Endothelial cell of umbilical vein (primary cell): ENCODE measurements around the gene SPAG5.

Experiments used
- EZH2 ChIP-seq: IDR thresholded peaks from 2 replicates; pipeline ENCODE4 v1.6.1; 2012; ENCODE audit warnings: borderline replicate concordance, low read depth, mild to moderate bottlenecking, moderate library complexity, low read length, inconsistent platforms; ENCODE audit not compliant: severe bottlenecking
- FOS ChIP-seq: IDR thresholded peaks from 2 replicates; pipeline ENCODE4 v1.6.1; 2011; ENCODE audit warnings: mild to moderate bottlenecking, low read length, moderate library complexity, borderline replicate concordance; ENCODE audit not compliant: insufficient read depth
- MYC ChIP-seq: IDR thresholded peaks from one replicate; pipeline ENCODE4 v1.6.1; 2011; ENCODE audit warnings: mild to moderate bottlenecking, low read depth, low read length
- POLR2A ChIP-seq: IDR thresholded peaks from 2 replicates; pipeline ENCODE4 v1.6.1; 2012; ENCODE audit warnings: low read depth, mild to moderate bottlenecking, control low read depth, low read length
- POLR2AphosphoS5 ChIP-seq: IDR thresholded peaks from 2 replicates; pipeline ENCODE4 v1.6.1; 2012; ENCODE audit warnings: low read depth, mild to moderate bottlenecking, control low read depth, low read length, moderate library complexity; ENCODE audit not compliant: insufficient read depth
- TF ChIP-seq, protein P1 (sequence below), 2 donors: IDR thresholded peaks; 1 replicate in 1 of 2; 2 replicates in 1 of 2; pipeline ENCODE4 v1.5.1; 2011; ENCODE audit warnings: low read length in 2 of 2, mild to moderate bottlenecking in 2 of 2, moderate library complexity in 2 of 2, control low read depth in 1 of 2, inconsistent platforms in 1 of 2, low read depth in 1 of 2; ENCODE audit not compliant: insufficient read depth in 1 of 2; ENCODE audit errors: extremely low read depth in 1 of 2
- TF ChIP-seq, protein P2 (sequence below): IDR thresholded peaks from 2 replicates; pipeline ENCODE4 v1.6.1; 2011; ENCODE audit not compliant: insufficient read depth, insufficient read length

GRCh38 chr17:28612936-28613872 lies 14.4 kb upstream of the SPAG5 start:
- TF ChIP-seq POLR2A (peak; percentile 14), EZH2 (no peak), POLR2AphosphoS5 (no peak), MYC (no peak), FOS (no peak)
- TF ChIP-seq, protein P1, sequence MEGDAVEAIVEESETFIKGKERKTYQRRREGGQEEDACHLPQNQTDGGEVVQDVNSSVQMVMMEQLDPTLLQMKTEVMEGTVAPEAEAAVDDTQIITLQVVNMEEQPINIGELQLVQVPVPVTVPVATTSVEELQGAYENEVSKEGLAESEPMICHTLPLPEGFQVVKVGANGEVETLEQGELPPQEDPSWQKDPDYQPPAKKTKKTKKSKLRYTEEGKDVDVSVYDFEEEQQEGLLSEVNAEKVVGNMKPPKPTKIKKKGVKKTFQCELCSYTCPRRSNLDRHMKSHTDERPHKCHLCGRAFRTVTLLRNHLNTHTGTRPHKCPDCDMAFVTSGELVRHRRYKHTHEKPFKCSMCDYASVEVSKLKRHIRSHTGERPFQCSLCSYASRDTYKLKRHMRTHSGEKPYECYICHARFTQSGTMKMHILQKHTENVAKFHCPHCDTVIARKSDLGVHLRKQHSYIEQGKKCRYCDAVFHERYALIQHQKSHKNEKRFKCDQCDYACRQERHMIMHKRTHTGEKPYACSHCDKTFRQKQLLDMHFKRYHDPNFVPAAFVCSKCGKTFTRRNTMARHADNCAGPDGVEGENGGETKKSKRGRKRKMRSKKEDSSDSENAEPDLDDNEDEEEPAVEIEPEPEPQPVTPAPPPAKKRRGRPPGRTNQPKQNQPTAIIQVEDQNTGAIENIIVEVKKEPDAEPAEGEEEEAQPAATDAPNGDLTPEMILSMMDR (IDR thresholded peaks at IDR 0.05; ENCODE audit: extremely low read depth in 1 of 2, insufficient read depth in 1 of 2, low read depth in 1 of 2, low read length in 2 of 2) = peak; percentile 56 to 79
- TF ChIP-seq, protein P2, sequence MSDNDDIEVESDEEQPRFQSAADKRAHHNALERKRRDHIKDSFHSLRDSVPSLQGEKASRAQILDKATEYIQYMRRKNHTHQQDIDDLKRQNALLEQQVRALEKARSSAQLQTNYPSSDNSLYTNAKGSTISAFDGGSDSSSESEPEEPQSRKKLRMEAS = no peak
